Measurements from ENCODE around the gene ARFGAP3.

ARFGAP3 gene

GRCh38 chr22:42856179-42856864 lies 751 bp downstream of the ARFGAP3 start:
- peak overlapping the region; percentile 93 for H3K4me2 ChIP-seq (ENCODE audit: low read length)
- peak overlapping the region; percentile 99 for H3K9ac ChIP-seq (ENCODE audit: low read depth, low read length)
- H3K4me1 ChIP-seq (ENCODE audit: control insufficient read depth, insufficient read depth, low read length), result peaks cover 19% of the 10 kb centered on the region
- H3K27me3 ChIP-seq (ENCODE audit: control insufficient read depth, insufficient read depth, low read length), result no peaks in the 10 kb centered on the region
- H3K36me3 ChIP-seq (ENCODE audit: insufficient read depth, low read length), result peaks cover 8% of the 10 kb centered on the region
- no peaks in the 10 kb centered on the region for H3K9me3 ChIP-seq (replicated peaks; ENCODE audit: low read length)
- peak overlapping the region; percentile 100 for H3K4me3 ChIP-seq (ENCODE audit: low read length)

GRCh38 chr22:42855721-42856120 lies 1.4 kb downstream of the ARFGAP3 start:
- Histone ChIP-seq H3K36me3 (ENCODE audit: insufficient read depth, low read length) (peaks cover 11% of the 10 kb centered on the region), H3K27me3 (ENCODE audit: control insufficient read depth, insufficient read depth, low read length) (no peaks in the 10 kb centered on the region), H3K4me3 (ENCODE audit: low read length) (peak overlapping the region; percentile 100), H3K4me1 (ENCODE audit: control insufficient read depth, insufficient read depth, low read length) (peaks cover 13% of the 10 kb centered on the region), H3K4me2 (ENCODE audit: low read length) (peak overlapping the region; percentile 93), H3K9me3 (replicated peaks; ENCODE audit: low read length) (no peaks in the 10 kb centered on the region), H3K9ac (ENCODE audit: low read depth, low read length) (peak overlapping the region; percentile 99)

GRCh38 chr22:42855211-42855610 lies 1.9 kb downstream of the ARFGAP3 start:
- Histone ChIP-seq H3K9ac (ENCODE audit: low read depth, low read length) (peak overlapping the region; percentile 99), H3K4me2 (ENCODE audit: low read length) (peak overlapping the region; percentile 93), H3K36me3 (ENCODE audit: insufficient read depth, low read length) (peaks cover 11% of the 10 kb centered on the region), H3K4me3 (ENCODE audit: low read length) (peak overlapping the region; percentile 100), H3K9me3 (replicated peaks; ENCODE audit: low read length) (no peaks in the 10 kb centered on the region), H3K4me1 (ENCODE audit: control insufficient read depth, insufficient read depth, low read length) (peaks cover 10% of the 10 kb centered on the region), H3K27me3 (ENCODE audit: control insufficient read depth, insufficient read depth, low read length) (no peaks in the 10 kb centered on the region)

GRCh38 chr22:42848941-42849550 lies 8.0 kb downstream of the ARFGAP3 start:
- H3K27me3 ChIP-seq (ENCODE audit: control insufficient read depth, insufficient read depth, low read length), result no peaks in the 10 kb centered on the region

GRCh38 chr22:42847110-42847509 lies 10.0 kb downstream of the ARFGAP3 start:
- Histone ChIP-seq H3K9ac (ENCODE audit: low read depth, low read length) (no peak overlapping the region), H3K4me2 (ENCODE audit: low read length) (no peak overlapping the region), H3K9me3 (replicated peaks; ENCODE audit: low read length) (no peaks in the 10 kb centered on the region), H3K4me1 (ENCODE audit: control insufficient read depth, insufficient read depth, low read length) (peaks cover 42% of the 10 kb centered on the region), H3K36me3 (ENCODE audit: insufficient read depth, low read length) (peaks cover 39% of the 10 kb centered on the region), H3K27me3 (ENCODE audit: control insufficient read depth, insufficient read depth, low read length) (no peaks in the 10 kb centered on the region), H3K4me3 (ENCODE audit: low read length) (no peak overlapping the region)

More at GRCh38 chr22:42848941-42849550, 8.0 kb downstream of the ARFGAP3 start:
- no peaks in the 10 kb centered on the region for H3K9me3 ChIP-seq (replicated peaks; ENCODE audit: low read length)
- no peak overlapping the region for H3K4me3 ChIP-seq (ENCODE audit: low read length)
- H3K4me2 ChIP-seq (ENCODE audit: low read length), result peak overlapping the region; percentile 36
- H3K4me1 ChIP-seq (ENCODE audit: control insufficient read depth, insufficient read depth, low read length), result peaks cover 28% of the 10 kb centered on the region
- H3K36me3 ChIP-seq (ENCODE audit: insufficient read depth, low read length), result peaks cover 31% of the 10 kb centered on the region
- no peak overlapping the region for H3K9ac ChIP-seq (ENCODE audit: low read depth, low read length)

GRCh38 chr22:42844756-42845155 lies 12.3 kb downstream of the ARFGAP3 start:
- Histone ChIP-seq H3K9ac (ENCODE audit: low read depth, low read length) (no peak overlapping the region), H3K27me3 (ENCODE audit: control insufficient read depth, insufficient read depth, low read length) (no peaks in the 10 kb centered on the region), H3K9me3 (replicated peaks; ENCODE audit: low read length) (no peaks in the 10 kb centered on the region), H3K4me3 (ENCODE audit: low read length) (no peak overlapping the region), H3K4me2 (ENCODE audit: low read length) (peak overlapping the region; percentile 30), H3K4me1 (ENCODE audit: control insufficient read depth, insufficient read depth, low read length) (peaks cover 50% of the 10 kb centered on the region), H3K36me3 (ENCODE audit: insufficient read depth, low read length) (peaks cover 49% of the 10 kb centered on the region)

GRCh38 chr22:42842658-42843370 lies 14.3 kb downstream of the ARFGAP3 start:
- Histone ChIP-seq H3K27me3 (ENCODE audit: control insufficient read depth, insufficient read depth, low read length) (no peaks in the 10 kb centered on the region), H3K4me1 (ENCODE audit: control insufficient read depth, insufficient read depth, low read length) (peaks cover 36% of the 10 kb centered on the region), H3K4me2 (ENCODE audit: low read length) (no peak overlapping the region), H3K4me3 (ENCODE audit: low read length) (no peak overlapping the region), H3K9ac (ENCODE audit: low read depth, low read length) (no peak overlapping the region), H3K9me3 (replicated peaks; ENCODE audit: low read length) (no peaks in the 10 kb centered on the region), H3K36me3 (ENCODE audit: insufficient read depth, low read length) (peaks cover 55% of the 10 kb centered on the region)

GRCh38 chr22:42841444-42841843 lies 15.6 kb downstream of the ARFGAP3 start:
- peaks cover 59% of the 10 kb centered on the region for H3K36me3 ChIP-seq (ENCODE audit: insufficient read depth, low read length)
- H3K4me1 ChIP-seq (ENCODE audit: control insufficient read depth, insufficient read depth, low read length), result peaks cover 36% of the 10 kb centered on the region
- H3K9me3 ChIP-seq (replicated peaks; ENCODE audit: low read length), result no peaks in the 10 kb centered on the region

DNA sequence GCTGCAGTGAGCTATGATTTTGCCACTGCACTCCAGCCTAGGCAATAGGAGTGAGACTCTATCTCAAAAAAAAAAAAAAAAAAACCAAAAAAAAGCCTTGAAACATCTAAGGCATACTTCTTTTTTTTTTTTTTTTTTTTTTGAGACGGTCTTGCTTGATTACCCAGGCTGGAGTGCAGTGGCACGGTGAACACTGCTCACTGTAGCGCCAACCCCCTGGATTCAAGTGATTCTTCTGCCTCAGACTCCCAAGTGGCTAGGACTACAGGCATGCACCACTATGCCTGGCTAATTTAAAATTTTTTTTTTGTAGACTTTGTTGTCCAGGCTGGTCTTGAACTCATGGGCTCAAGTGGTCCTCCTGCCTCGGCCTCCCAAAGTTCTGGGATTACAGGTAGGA lies 19.5 kb downstream of the ARFGAP3 start:
- H3K27me3 ChIP-seq (ENCODE audit: control insufficient read depth, insufficient read depth, low read length), result no peaks in the 10 kb centered on the region
- peaks cover 64% of the 10 kb centered on the region for H3K36me3 ChIP-seq (ENCODE audit: insufficient read depth, low read length)
- H3K9me3 ChIP-seq (replicated peaks; ENCODE audit: low read length), result no peaks in the 10 kb centered on the region
- no peak overlapping the region for H3K4me3 ChIP-seq (ENCODE audit: low read length)
- peaks cover 10% of the 10 kb centered on the region for H3K4me1 ChIP-seq (ENCODE audit: control insufficient read depth, insufficient read depth, low read length)
- H3K4me2 ChIP-seq (ENCODE audit: low read length), result no peak overlapping the region
- H3K9ac ChIP-seq (ENCODE audit: low read depth, low read length), result no peak overlapping the region

More at GRCh38 chr22:42841444-42841843, 15.6 kb downstream of the ARFGAP3 start:
- Histone ChIP-seq H3K9ac (ENCODE audit: low read depth, low read length) (no peak overlapping the region), H3K4me2 (ENCODE audit: low read length) (peak overlapping the region; percentile 7), H3K4me3 (ENCODE audit: low read length) (no peak overlapping the region), H3K27me3 (ENCODE audit: control insufficient read depth, insufficient read depth, low read length) (no peaks in the 10 kb centered on the region)

DNA sequence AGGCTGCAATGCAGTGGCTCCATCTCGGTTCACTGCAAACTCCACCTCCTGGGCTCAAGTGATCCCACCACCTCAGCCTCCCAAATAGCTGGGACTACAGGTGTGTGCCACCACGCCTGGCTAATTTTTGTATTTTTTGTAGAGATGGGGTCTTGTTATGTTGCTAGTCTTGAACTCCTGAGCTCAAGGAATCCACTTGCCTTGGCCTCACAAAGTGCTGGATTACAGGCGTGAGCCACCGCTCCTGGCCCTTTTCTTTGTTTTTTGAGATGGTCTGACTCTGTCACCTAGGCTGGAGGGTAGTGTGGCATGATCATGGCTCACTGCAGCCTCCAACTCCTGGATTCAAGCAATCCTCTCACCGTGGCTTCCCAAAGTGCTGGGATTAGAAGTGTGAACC lies 21.0 kb downstream of the ARFGAP3 start:
- Histone ChIP-seq H3K4me3 (ENCODE audit: low read length) (no peak overlapping the region), H3K9ac (ENCODE audit: low read depth, low read length) (no peak overlapping the region), H3K4me1 (ENCODE audit: control insufficient read depth, insufficient read depth, low read length) (peaks cover 2% of the 10 kb centered on the region), H3K36me3 (ENCODE audit: insufficient read depth, low read length) (peaks cover 72% of the 10 kb centered on the region), H3K9me3 (replicated peaks; ENCODE audit: low read length) (no peaks in the 10 kb centered on the region), H3K4me2 (ENCODE audit: low read length) (no peak overlapping the region), H3K27me3 (ENCODE audit: control insufficient read depth, insufficient read depth, low read length) (no peaks in the 10 kb centered on the region)

DNA sequence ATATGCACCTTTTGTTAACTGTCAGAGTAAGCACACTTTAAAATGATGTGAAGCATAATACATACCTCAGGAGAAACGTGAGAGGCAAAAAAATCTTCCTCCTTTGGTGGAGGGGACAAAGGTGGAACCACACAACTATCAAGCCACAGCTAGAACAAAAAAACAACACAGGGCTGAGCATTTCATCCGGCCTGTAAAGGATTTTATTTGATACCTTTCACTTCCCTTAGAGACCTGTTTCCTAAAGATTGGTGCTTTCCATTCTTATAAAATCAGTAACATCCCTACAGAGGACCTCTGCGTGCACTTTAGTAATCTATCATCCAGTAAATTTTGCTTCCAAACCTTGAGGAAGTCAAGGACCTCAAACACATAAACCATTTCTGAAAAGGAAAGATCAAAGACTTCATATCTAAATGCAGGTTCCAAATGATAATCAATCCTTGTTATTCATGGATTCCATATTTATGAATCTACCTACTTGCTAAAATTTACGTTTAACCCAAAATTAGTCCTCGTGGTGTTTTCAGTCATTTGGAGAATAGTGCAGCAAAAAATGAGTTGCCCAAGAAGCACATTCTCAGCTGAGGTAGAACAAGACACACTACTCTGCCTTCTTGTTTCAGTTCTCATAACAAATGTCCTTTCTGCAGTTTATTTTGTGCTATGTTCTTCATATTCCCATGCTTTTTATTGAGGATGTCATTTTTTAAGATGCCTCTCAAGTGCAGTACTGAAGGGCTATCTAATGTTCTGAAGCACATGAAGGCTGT lies 22.7 kb downstream of the ARFGAP3 start:
- Histone ChIP-seq H3K27me3 (ENCODE audit: control insufficient read depth, insufficient read depth, low read length) (no peaks in the 10 kb centered on the region), H3K4me2 (ENCODE audit: low read length) (no peak overlapping the region), H3K4me3 (ENCODE audit: low read length) (no peak overlapping the region), H3K9me3 (replicated peaks; ENCODE audit: low read length) (no peaks in the 10 kb centered on the region), H3K36me3 (ENCODE audit: insufficient read depth, low read length) (peaks cover 76% of the 10 kb centered on the region), H3K9ac (ENCODE audit: low read depth, low read length) (no peak overlapping the region), H3K4me1 (ENCODE audit: control insufficient read depth, insufficient read depth, low read length) (no peaks in the 10 kb centered on the region)

Measured in skeletal muscle satellite cell (primary cell).